A673 (cell line): Measurements from ENCODE around the gene KATNAL2. TPM values are rescaled to one million over a fixed set of nuclear protein-coding genes. Genes with fewer than 3 reads are reported as not detected.

Experiments used
- BruUV-seq: library from RNA; stranded (reverse); fragments of 400-500 nt; replicated peaks from 2 replicates; lab custom pipeline; 2021; lab: Mats Ljungman, UMichigan
- CTCF ChIA-PET: fragments of 300-600 bp; sonication (Branson Sonifier 250); formaldehyde crosslinking; loops from one replicate; lab custom pipeline; 2022; ENCODE audit warnings: antibody characterized with exemption; lab: Charles Lee
- POLR2A ChIA-PET: fragments of 300-600 bp; sonication (Branson Sonifier 250); formaldehyde crosslinking; loops from one replicate; lab custom pipeline; 2022; ENCODE audit warnings: antibody characterized with exemption; ENCODE audit not compliant: low non-redundant PET; lab: Charles Lee
- DNase-seq: peaks from one replicate; pipeline ENCODE4 v3.0.0-alpha.2; 2015; ENCODE audit warnings: low spot score
- H3K27ac ChIP-seq: fragments of 200-600 bp; sonication (generic); 2 replicates; pipeline ENCODE4 v1.5.1; 2016; ENCODE audit warnings: mixed run types, low read depth, mild to moderate bottlenecking, mixed read lengths, antibody characterized with exemption, low read length; ENCODE audit not compliant: poor library complexity, severe bottlenecking
- H3K27me3 ChIP-seq: fragments of 200-600 bp; sonication (generic); replicated peaks from 2 replicates; pipeline ENCODE4 v1.6.1; 2017; ENCODE audit warnings: mixed run types, low read depth, mild to moderate bottlenecking, mixed read lengths, antibody characterized with exemption, low read length; ENCODE audit not compliant: insufficient read depth, poor library complexity
- H3K36me3 ChIP-seq: fragments of 200-600 bp; sonication (generic); 2 replicates; pipeline ENCODE4 v1.6.1; 2016; ENCODE audit warnings: mixed run types, mild to moderate bottlenecking, mixed read lengths, antibody characterized with exemption, low read length; ENCODE audit not compliant: insufficient read depth, poor library complexity, severe bottlenecking
- H3K4me1 ChIP-seq: fragments of 200-600 bp; sonication (generic); 2 replicates; pipeline ENCODE4 v1.6.1; 2017; ENCODE audit warnings: mixed run types, mild to moderate bottlenecking, mixed read lengths, antibody characterized with exemption, low read length; ENCODE audit not compliant: insufficient read depth, poor library complexity, severe bottlenecking
- H3K4me3 ChIP-seq: fragments of 200-600 bp; sonication (generic); 2 replicates; pipeline ENCODE4 v1.5.1; 2016; ENCODE audit warnings: low read depth, mixed run types, mild to moderate bottlenecking, mixed read lengths, low read length; ENCODE audit not compliant: poor library complexity, severe bottlenecking
- H3K9me3 ChIP-seq: fragments of 200-600 bp; sonication (generic); 2 replicates; pipeline ENCODE4 v1.6.1; 2016; ENCODE audit warnings: mixed run types, low read depth, mild to moderate bottlenecking, mixed read lengths, antibody characterized with exemption, low read length; ENCODE audit not compliant: poor library complexity, severe bottlenecking
- CTCF ChIP-seq: fragments of 300-800, 200-600 bp; sonication (generic); conservative IDR thresholded peaks from 2 replicates; pipeline ENCODE4 v1.5.1; 2017; ENCODE audit warnings: low read depth, mild to moderate bottlenecking, antibody characterized with exemption, low read length, moderate library complexity, mixed read lengths
- EZH2 ChIP-seq: fragments of 200-600 bp; sonication (generic); IDR thresholded peaks from 2 replicates; pipeline ENCODE4 v1.6.1; 2017; ENCODE audit warnings: borderline replicate concordance, low read depth, mild to moderate bottlenecking, mixed read lengths, antibody characterized with exemption, low read length; ENCODE audit not compliant: poor library complexity, severe bottlenecking
- intact Hi-C: fragments of 100-400 bp; cut with micrococcal nuclease; formaldehyde crosslinking; loops from one replicate; pipeline ENCODE4 v1.10.0; 2022; ENCODE audit not compliant: unreplicated experiment
- total RNA-seq: library from RNA; stranded (reverse); gene quantifications from 2 replicates; pipeline ENCODE4 v1.2.3, GENCODE V29; 2021

The KATNAL2 gene
- total RNA-seq, 1 experiment from 2014 or later = 10.6 TPM

- Histone ChIP-seq H3K9me3 (peaks cover 25% of the 10 kb centered on the region), H3K4me1 (no peaks in the 10 kb centered on the region), H3K27me3 (no peaks in the 10 kb centered on the region), H3K4me3 (no peak overlapping the region), H3K27ac (no peak overlapping the region), H3K36me3 (peaks cover 37% of the 10 kb centered on the region)
- no TSS peak for BruUV-seq
- no peak for DNase-seq
- no peak for TF ChIP-seq CTCF
- TF ChIP-seq EZH2 = no peak
- CTCF ChIA-PET = no interaction called here
- intact Hi-C loops = no loop called here
- POLR2A ChIA-PET = no interaction called here
Observed at GRCh38 chr18:46888965-46889364, 28.4 kb upstream of the KATNAL2 start.

DNA sequence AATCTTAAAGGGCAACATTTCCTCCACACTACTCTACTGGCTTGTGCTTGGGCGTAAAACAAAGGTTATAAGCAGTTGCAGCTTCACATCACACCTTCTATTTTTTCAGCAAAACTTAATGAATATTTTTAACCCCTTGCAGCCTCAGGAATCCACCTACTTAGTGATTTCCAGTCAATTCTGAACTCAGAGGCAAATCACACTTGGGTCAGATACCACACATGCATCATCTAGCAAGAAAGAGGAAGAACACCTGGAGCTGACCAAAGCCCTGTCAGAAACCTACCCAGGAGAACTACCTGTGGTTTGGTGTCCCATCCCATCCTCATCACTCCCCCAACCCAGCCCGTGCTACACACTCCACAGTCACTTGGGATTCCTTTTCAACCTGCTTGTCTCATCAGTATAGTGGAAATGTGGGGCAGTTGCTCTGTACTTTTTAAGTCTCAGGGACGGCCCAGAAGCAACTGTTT lies 25.6 kb upstream of the KATNAL2 start:
- POLR2A ChIA-PET = no interaction called here
- no TSS peak for BruUV-seq
- no peaks in the 10 kb centered on the region for H3K27me3 ChIP-seq
- DNase-seq = no peak
- peaks cover 35% of the 10 kb centered on the region for H3K36me3 ChIP-seq
- peaks cover 25% of the 10 kb centered on the region for H3K9me3 ChIP-seq
- H3K4me1 ChIP-seq = peaks cover 12% of the 10 kb centered on the region
- H3K4me3 ChIP-seq = no peak overlapping the region
- no peak overlapping the region for H3K27ac ChIP-seq
- CTCF ChIA-PET = no interaction called here
- intact Hi-C loops = no loop called here
- TF ChIP-seq CTCF = no peak
- TF ChIP-seq EZH2 = no peak

- CTCF ChIA-PET = no interaction called here
Observed at GRCh38 chr18:46892842-46893241, 24.6 kb upstream of the KATNAL2 start.

More at GRCh38 chr18:46892842-46893241, 24.6 kb upstream of the KATNAL2 start:
- H3K36me3 ChIP-seq = peaks cover 30% of the 10 kb centered on the region
- intact Hi-C loops = no loop called here
- H3K27ac ChIP-seq = no peak overlapping the region
- peaks cover 20% of the 10 kb centered on the region for H3K4me1 ChIP-seq
- H3K9me3 ChIP-seq = peaks cover 22% of the 10 kb centered on the region
- TF ChIP-seq CTCF (no peak), EZH2 (no peak)
- POLR2A ChIA-PET = no interaction called here
- no peak for DNase-seq
- no peaks in the 10 kb centered on the region for H3K27me3 ChIP-seq
- no peak overlapping the region for H3K4me3 ChIP-seq
- no TSS peak for BruUV-seq
